ENCODE results near the gene AADACL3.

GRCh38 chr1:12706061-12706460 is 9.8 kb upstream of the AADACL3 start:
- TF ChIP-seq CTCF (conservative IDR thresholded peaks at IDR 0.05) = no peak
- no peak for TF ChIP-seq ZFX (IDR thresholded peaks at IDR 0.05)

All from C4-2B (cell line).